HG03342 (cell line): Measurements from ENCODE around the gene PALB2.
"Not testable (repeated sequence)": the region's sequence is repeated elsewhere in the genome, so short reads cannot be mapped to it uniquely, and the experiment has no call there.

Experiments used
- ATAC-seq: cut with Tn5 transposase; IDR thresholded peaks from one replicate; pipeline ENCODE4 v1.9.1; 2021; ENCODE audit warnings: mild to moderate bottlenecking, moderate library complexity; ENCODE audit not compliant: unreplicated experiment

PALB2 gene

DNA sequence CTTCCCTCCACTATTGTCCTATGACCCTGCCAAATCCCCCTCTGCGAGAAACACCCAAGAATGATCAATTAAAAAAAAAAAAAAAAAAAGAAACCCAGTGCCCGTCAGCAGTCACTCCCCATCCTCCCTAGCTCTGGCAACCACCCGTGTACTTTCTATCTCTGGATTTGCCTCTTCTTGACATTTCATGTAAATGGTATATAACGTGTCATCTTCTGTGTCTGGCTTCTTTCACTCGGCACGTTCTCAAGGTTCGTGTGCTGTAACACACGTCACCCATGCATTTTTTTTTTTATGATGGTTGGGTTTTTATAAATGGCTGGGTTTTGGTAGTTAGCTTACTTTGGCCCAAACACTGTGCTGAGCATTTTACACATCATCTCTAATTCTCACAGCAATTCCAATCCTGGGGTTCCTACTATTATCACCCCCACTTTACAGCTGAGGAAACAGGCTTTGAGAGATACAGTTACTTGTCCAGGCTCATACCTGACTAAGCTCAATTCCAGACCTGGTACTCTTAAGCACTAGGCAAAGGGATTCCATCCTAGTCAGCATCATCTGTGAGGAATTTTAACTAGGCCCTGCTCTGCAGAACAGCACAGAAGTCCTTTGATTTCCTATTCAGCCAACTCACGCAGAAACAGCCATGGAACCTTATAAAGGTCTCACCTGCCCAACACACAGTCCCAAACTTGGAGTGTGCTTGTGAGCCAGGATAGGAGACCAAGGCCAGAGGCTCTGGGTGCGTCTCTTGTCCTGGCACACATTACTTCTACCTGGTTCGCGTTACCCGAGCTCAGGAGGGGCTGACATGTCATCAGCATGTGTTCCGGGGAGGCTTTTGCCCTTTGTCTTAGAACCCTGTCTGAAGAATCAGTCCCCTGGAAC is 56.7 kb downstream of the PALB2 start:
- no peak for ATAC-seq

DNA sequence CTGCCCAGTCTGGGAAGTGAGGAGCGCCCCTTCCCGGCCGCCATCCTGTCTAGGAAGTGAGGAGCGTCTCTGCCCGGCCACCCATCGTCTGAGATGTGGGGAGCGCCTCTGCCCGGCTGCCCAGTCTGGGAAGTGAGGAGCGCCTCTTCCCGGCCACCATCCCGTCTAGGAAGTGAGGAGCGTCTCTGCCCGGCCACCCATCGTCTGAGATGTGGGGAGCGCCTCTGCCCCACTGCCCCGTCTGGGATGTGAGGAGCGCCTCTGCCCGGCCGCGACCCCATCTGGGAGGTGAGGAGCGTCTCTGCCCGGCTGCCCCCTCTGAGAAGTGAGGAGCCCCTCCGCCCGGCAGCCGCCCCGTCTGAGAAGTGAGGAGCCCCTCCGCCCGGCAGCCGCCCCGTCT is 57.8 kb downstream of the PALB2 start:
- not testable (repeated sequence) for ATAC-seq

GRCh38 chr16:23581764-23582163 is 59.3 kb downstream of the PALB2 start:
- no peak for ATAC-seq

- no peak for ATAC-seq
Measured at GRCh38 chr16:23580391-23580790, 60.7 kb downstream of the PALB2 start.

- no peak for ATAC-seq
Measured at GRCh38 chr16:23579371-23579770, 61.7 kb downstream of the PALB2 start.

DNA sequence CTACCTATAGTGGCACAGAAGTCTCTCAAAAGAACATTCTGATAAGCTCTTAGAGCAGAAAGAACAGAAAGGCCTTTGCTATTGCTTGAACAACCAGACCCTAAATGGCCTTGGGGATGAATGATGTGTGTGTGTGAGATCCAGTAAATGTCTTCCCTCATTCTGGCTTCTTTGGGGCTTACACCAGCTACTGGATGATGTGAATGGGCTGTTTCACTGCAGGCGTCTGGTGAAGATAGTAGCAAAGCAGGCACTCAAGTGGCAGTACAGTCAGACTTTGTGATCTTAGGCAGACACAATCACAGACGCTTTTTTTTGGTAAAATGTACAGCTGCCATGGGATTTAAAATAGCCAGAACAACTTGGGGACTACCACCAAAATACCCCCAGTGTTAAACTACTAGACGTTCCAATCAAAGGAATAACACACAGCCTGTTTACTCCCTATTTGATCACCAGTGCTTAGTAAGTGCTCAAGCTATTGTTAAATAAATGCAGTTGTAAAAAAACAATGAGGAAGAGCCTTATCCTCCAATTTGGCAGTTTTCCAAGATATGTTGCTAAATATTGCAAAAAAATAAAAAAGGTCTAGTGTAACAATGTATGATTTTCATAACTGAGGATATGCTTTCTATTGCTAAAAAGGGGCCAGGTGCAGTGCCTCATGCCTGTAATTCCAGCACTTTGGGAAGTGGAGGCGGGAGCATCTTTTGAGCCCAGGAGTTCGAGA is 62.8 kb downstream of the PALB2 start:
- no peak for ATAC-seq

DNA sequence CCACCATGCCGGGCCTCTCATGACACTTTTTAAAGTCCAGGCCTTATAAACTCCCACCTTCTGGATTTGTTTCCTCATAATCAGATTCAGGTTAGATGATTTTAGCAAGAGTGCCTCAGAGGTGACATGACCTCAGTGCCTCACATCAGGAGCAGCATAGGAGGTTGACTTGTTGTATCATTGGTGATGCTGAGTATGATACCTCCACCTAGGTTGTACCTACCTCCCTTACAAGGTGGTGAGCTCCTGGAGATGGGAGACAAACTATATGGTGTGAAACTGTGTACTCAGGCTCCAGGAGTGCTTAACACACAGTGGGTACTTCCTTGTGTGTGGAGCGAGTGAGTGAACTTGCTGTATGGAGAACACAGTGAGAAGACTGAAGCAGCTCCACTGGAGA is 63.6 kb downstream of the PALB2 start:
- no peak for ATAC-seq

DNA sequence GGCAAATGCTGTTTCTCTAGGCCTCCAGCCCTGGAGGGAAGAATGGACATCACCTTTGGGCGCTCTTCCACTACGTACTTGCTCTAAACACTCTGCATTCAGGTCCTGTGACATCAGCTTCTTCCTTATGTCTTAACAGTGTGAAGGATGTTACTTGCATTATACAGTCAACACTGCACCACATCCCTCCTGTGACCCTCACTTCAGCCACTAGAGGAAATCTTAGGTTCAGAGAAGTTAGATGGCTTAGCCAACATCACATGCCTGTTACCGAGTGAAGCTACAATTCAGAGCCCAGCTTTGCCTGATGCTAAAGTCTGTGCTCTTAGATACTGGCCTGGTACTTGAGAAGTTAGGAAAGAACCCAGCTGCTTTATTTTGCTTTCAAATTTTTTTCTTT is 65.3 kb downstream of the PALB2 start:
- ATAC-seq: no peak

DNA sequence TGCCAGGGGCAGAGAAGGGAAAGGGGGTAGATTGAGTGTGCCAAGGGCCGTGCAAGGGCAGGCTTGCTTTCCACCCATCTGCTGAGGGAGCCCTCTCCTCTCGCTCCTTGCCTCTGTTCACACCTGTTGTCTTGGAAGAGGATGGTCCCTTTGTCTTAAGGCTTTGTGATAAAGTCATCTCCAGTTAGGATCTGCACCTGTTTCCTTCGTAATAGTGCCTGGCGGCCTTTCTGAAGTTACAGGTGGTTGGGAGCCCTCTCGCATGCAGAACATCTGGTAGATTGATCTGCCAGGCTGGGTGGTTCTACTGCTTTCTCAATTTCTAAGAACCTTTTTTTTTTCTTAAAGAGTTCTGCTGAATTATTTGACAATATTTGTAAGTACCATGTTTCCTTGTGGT is 67.3 kb downstream of the PALB2 start:
- ATAC-seq: no peak

GRCh38 chr16:23572394-23572793 is 68.7 kb downstream of the PALB2 start:
- ATAC-seq: no peak

GRCh38 chr16:23571895-23572294 is 69.2 kb downstream of the PALB2 start:
- ATAC-seq: no peak

GRCh38 chr16:23570992-23571632 is 70.0 kb downstream of the PALB2 start:
- no peak for ATAC-seq

DNA sequence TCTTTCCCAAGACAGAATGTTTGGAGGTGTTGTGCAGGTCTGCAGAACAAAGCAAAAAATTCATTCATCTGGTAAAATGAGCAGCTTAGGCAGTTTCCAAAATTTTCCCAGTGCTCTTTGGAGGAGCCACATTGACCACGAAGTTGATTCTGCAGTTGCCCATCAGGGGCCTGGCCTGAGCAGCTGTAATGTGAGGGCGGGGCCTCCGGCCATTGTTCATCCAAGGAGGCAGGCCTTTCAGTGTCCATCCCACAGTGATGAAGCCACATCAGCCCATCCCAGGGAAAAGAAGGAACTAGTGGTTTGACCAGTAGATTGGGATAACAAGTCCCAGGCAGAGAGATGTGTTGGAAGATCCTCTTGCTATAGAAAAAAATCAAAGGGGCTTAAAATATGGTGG is 73.5 kb downstream of the PALB2 start:
- no peak for ATAC-seq

DNA sequence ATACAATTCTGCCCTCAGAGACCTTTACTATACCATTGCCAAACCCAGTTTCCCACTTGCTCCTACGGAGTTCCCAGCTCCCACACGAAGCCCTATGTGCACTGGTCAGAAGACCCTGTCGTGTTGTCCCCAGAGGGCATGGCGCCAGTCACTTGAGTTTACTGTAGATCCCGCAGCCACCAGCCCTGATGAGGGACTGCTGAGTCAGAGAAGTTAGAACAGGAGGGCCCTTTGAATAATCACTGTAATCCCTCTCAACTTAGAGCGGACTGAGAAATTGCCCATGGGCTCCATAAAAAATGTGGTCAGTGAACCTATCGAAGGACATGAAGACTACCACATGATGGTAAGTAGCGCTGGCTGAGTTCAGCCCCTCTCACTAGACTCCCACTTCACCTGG is 74.4 kb downstream of the PALB2 start:
- no peak for ATAC-seq

DNA sequence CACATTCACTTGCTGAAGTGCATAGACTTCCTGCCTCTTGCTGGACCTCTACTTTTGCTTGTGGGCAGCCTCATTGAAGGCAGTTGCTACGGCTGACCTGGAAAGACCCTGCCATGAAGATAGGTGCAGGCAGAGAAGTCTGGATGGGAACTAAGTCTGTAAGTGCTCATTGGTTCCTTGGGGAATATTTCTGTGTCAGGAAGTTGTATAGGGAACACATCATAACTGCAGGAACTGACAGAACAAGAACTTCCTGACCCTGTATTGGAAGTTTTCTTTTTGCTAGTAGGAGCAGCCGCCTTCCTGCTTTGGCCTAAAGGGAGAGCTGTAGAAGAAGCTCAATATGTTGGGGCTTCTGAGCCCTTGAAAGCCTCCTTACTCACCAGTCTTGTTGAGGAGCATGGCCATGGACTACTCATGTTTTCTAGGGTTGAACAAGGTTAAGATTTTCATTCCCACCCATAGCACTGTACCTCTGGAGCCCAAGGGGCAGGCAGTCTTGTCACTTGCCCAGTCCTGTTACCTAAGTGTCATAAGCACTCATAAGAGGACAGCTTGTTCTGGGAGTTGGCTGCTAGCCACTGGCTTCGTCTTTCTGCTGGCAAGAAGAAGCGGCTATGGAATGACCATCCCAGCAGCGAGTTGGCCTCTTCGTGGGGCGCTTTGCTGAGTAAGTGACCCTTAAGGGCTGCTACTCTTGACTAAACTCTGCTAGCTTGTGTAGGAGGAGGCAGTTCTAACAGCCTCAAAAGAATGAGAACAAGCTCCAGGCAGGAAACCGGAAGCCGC is 76.3 kb downstream of the PALB2 start:
- ATAC-seq: no peak

DNA sequence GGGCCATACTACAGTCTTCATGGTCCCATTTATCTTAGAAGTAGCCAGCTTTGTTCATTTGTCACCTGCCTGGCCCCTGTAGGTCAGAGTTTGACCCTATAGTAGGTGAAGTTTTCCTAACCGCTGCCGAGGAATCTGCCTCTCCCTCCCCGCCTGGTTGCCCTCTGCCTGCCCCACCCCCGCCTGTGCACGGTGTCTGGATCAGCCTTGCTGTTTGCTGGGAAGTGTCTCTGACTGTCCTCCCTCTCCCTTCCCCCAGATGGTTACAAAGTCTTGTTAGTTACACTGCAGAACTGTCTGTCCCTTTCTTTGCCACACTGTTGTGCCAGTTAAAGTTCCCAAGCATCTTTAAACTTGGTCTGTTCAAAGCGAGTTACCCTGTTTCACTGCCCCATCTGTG is 77.9 kb downstream of the PALB2 start:
- ATAC-seq: no peak

- ATAC-seq: no peak
Measured at GRCh38 chr16:23562505-23562904, 78.6 kb downstream of the PALB2 start.

DNA sequence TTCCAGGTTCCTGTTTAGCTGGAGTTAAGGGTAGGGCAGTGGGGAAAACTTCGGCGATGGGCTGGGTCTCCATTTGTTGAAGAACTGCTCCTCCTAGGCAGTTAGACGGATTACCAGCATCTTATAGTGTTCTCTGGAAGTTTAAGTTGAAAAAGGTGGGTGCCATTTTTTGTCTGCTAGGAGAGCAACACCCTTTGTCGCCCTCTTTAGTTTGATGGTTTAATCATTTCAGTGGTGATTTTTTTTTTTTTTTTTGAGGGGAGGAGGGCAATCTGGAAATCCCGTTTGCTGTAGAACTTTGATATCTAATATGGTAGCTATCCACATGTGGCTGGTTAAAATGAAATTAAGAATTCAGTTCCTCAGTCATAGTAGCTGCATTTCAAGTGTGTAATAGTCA is 79.5 kb downstream of the PALB2 start:
- no peak for ATAC-seq

GRCh38 chr16:23557779-23558702 is 83.1 kb downstream of the PALB2 start:
- no peak for ATAC-seq
